HUDEP-2 (cell line): Measurements from ENCODE around the gene CYP2A7.
"Not testable (repeated sequence)": the region's sequence is repeated elsewhere in the genome, so short reads cannot be mapped to it uniquely, and the experiment has no call there.

ENCODE experiments used
- DNase-seq, 76 experiments: peaks; one replicate each; lab custom pipeline; 2025; ENCODE audit not compliant: unreplicated experiment in 76 of 76; lab: John Stamatoyannopoulos, UW

The CYP2A7 gene

GRCh38 chr19:40882062-40882461 lies at the start of gene CYP2A7:
CYP2A7 (minus strand) TSS chr19:40882231; CDS start chr19:40882210, 21 bp downstream.
- DNase-seq: not testable (repeated sequence)

GRCh38 chr19:40930799-40931198 lies 48.8 kb upstream of the CYP2A7 start:
- not testable (repeated sequence) for DNase-seq

GRCh38 chr19:40929942-40930341 lies 47.9 kb upstream of the CYP2A7 start:
- DNase-seq: not testable (repeated sequence)

- no peak for DNase-seq
Observed at GRCh38 chr19:40928850-40929249, 46.8 kb upstream of the CYP2A7 start.

- no peak for DNase-seq
Observed at GRCh38 chr19:40927567-40927966, 45.5 kb upstream of the CYP2A7 start.

GRCh38 chr19:40926276-40926675 lies 44.2 kb upstream of the CYP2A7 start:
- DNase-seq: not testable (repeated sequence)

GRCh38 chr19:40923934-40924391 lies 41.9 kb upstream of the CYP2A7 start:
- no peak for DNase-seq

- not testable (repeated sequence) for DNase-seq
Observed at GRCh38 chr19:40922237-40923160, 40.5 kb upstream of the CYP2A7 start.

- no peak for DNase-seq
Observed at GRCh38 chr19:40921005-40921897, 39.2 kb upstream of the CYP2A7 start.

GRCh38 chr19:40920300-40921004 lies 38.4 kb upstream of the CYP2A7 start:
- DNase-seq: no peak

GRCh38 chr19:40919530-40920299 lies 37.7 kb upstream of the CYP2A7 start:
- not testable (repeated sequence) for DNase-seq

GRCh38 chr19:40918303-40918702 lies 36.3 kb upstream of the CYP2A7 start:
- DNase-seq: not testable (repeated sequence)

GRCh38 chr19:40908976-40909375 lies 26.9 kb upstream of the CYP2A7 start:
- peak in 66 of 76 experiments; percentile 5 to 73 (median 52) for DNase-seq

GRCh38 chr19:40907968-40908735 lies 26.1 kb upstream of the CYP2A7 start:
- DNase-seq: peak in 55 of 76 experiments; percentile 3 to 76 (median 55)

- DNase-seq: no peak
Observed at GRCh38 chr19:40906512-40906911, 24.5 kb upstream of the CYP2A7 start.

GRCh38 chr19:40904673-40905156 lies 22.7 kb upstream of the CYP2A7 start:
- not testable (repeated sequence) for DNase-seq

- not testable (repeated sequence) for DNase-seq
Observed at GRCh38 chr19:40901975-40902750, 20.1 kb upstream of the CYP2A7 start.

- not testable (repeated sequence) for DNase-seq
Observed at GRCh38 chr19:40900521-40900920, 18.5 kb upstream of the CYP2A7 start.
